NCI-H2227 (cell line): ENCODE data around the gene KLHL40.

ENCODE experiments used
- DNase-seq: peaks from one replicate; lab custom pipeline; 2025; ENCODE audit not compliant: unreplicated experiment; lab: John Stamatoyannopoulos, UW

KLHL40 gene

DNA sequence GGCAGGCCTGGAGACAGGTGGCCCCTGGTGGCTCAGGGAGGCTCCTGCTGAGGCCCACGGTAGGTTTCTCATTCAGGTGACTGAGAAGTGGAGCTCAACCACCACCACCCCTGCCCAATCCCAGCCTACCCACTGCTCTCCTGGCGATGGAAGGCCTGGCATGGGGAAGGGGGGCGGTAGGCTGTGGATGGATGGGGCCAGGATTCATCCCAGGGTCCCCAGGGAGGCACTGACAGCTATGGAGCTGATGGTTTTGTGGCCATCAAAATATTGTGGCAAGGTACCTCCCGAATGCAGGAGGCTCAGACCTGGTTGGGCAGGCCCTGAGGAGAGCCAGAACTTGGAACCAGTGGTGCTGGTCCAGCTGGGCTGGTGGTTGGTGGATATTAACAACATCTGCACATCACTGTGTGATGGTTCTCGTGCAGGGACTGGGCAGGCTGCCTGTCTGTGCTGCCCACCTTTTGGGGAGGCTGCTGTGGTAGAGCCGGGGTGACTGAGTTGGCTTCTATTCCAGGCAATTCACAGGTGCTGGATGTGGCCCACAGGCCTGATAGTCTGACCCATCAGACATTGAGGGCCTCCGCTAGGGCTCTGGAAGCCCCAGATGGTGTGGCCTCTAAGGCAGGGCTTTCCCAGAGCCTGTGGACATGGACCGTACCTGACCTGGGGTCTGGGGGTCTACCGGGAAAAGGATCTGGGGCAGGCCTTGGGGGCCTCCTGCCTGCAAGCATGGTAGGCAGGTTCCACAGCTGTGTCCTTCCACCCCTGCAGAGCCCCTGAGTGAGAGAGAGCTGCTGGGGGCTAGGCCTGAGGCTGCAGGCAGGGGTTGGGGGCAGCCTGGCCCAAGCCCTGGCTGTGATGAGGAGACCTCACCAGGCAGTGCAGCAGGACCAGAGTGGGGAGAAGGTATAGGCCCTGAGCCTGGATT is 28.4 kb upstream of the KLHL40 start:
- no peak for DNase-seq

DNA sequence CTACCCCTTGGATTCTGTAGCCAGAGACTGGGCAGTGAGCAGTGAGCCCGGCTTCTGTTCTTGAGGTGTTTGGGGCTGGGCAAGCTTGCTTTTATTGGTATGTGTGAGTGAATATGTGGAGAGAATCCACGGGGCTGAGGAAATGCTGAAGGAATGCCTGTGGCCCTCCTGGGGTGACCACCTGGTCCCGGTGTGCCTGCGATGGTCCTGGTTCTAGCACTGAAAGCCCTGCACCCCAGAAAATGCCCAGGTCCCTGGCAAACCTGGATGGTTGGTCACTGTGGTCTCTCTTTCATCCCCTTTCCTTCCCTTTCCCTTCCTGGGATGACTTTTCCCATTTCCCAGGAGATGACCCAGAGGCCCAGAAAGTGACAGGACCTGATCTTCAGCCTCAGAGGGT is 27.7 kb upstream of the KLHL40 start:
- no peak for DNase-seq

DNA sequence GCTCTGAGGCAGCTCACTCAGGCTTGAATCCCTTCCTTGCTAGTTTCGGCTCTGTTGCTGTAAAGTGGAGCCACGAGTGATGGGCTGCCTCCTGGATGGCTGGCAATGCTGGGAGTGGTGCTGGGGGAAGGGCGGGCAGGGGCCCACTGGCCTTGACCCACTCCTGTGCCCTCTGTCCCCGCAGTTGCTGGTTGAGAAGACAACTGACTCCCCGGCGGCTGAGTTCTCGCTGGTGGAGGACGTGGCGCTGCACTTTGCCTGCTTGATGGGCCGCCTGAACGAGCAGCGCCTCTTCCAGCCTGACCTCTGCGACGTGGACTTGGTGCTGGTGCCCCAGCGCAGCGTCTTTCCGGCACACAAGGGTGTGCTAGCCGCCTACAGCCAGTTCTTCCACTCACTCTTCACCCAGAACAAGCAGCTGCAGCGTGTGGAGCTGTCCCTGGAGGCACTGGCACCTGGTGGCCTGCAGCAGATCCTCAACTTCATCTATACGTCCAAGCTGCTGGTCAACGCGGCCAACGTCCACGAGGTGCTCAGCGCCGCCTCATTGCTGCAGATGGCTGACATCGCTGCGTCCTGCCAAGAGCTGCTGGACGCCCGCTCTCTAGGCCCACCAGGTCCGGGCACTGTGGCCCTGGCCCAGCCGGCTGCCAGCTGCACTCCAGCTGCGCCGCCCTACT is 27.1 kb upstream of the KLHL40 start:
- no peak for DNase-seq

DNA sequence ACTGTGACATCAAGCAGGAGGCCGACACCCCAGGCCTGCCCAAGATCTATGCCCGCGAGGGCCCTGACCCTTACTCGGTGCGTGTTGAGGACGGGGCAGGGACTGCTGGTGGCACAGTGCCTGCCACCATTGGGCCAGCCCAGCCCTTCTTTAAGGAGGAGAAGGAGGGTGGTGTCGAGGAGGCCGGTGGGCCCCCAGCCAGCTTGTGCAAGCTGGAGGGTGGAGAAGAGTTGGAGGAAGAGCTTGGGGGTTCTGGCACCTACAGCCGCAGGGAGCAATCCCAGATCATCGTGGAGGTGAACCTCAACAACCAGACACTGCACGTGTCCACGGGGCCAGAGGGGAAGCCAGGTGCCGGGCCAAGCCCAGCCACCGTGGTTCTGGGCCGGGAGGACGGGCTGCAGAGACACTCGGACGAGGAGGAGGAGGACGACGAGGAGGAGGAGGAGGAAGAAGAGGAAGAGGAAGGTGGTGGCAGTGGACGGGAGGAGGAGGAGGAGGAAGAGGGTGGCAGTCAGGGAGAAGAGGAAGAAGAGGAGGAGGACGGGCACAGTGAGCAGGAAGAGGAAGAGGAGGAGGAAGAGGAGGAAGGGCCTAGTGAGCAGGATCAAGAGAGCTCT is 26.5 kb upstream of the KLHL40 start:
- no peak for DNase-seq

DNA sequence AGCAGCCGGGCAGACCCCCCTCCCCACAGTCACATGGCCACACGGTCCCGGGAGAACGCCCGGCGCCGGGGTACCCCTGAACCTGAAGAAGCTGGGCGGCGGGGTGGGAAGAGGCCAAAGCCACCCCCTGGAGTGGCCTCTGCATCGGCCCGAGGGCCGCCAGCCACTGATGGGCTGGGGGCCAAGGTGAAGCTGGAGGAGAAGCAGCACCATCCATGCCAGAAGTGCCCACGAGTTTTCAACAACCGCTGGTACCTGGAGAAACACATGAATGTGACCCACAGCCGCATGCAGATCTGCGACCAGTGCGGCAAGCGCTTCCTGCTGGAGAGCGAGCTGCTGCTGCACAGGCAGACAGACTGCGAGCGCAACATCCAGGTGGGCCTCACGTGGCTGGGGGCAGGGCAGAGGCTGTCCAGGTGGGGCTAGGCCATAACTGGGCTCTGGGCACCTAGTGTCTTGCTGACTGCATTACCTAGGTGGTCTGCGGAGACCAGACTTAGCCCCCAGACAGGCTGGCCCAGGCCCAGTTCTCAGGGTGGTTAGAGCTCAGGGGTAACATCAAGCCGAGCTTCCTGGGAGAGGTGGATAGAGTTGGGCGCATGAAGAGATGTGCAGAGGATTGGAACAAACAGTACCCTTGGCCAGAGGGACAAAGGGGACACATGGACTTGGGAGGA is 25.7 kb upstream of the KLHL40 start:
- DNase-seq, result no peak

DNA sequence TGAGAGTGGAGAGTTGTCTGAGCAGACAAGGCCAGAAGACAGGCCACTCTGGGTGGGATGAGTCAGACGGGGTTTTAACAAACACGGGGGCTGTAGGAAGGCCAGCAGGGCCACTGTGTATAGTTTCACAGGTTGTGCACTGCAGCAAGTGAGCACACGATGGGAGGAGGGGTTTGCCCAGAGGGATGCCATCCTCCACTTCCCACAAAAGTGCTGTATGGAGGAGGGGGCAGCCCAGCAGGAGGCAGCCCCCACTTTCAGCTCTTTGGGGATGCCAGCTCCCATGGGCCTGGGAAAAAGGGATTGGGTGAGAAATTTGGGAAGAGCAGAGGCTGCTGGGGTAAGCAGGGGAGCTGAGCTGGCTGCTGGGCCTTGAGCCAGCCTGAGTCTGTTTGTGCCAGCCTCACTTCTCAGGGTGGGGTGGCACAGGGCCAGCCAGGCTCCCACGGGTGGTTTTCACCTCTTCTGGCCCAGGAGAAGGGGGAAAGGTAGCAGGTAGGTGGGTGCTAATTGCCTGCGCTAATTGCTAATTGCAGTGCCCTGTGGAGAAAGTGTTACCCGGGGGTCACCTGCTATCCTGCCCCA is 25.1 kb upstream of the KLHL40 start:
- no peak for DNase-seq

DNA sequence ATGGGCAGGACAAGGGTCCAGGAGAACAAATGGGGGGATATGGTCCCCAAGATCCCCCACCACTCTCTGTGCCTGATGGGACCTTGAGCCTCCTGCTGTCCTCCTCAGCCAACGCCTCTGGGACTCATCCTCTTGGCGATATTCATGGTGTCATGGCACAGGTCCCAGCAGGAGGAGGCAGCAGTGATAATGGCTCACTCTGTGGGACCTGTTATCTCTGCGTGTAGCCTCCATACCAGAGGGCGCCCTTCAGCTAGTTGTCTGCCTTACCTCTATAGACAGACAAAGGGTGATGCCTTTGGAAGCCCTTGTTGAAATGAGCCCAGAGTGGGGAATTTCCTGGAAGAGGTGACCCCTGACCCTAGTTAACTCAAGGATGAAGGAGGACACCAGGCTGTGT is 24.4 kb upstream of the KLHL40 start:
- DNase-seq, result no peak

DNA sequence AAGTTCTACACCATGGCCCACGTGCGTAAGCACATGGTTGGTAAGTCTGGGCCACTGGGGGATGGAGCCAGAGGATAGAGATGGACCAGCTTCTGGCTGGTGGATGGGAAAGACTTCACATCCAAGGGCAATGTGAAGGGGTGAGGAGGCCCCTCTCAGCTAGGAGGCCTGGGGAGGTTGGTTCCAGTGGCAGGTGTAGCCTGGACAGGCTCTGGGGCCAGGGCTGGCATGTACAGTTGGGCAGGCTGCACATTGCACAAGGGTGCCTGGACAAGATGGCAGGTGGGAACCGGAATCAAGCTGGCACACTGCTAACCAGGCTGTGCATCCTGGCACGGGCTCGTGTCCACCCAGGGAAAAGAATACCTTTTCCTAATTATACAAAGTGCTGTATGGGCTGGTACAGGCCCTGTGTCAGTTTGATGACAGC is 23.7 kb upstream of the KLHL40 start:
- no peak for DNase-seq

DNA sequence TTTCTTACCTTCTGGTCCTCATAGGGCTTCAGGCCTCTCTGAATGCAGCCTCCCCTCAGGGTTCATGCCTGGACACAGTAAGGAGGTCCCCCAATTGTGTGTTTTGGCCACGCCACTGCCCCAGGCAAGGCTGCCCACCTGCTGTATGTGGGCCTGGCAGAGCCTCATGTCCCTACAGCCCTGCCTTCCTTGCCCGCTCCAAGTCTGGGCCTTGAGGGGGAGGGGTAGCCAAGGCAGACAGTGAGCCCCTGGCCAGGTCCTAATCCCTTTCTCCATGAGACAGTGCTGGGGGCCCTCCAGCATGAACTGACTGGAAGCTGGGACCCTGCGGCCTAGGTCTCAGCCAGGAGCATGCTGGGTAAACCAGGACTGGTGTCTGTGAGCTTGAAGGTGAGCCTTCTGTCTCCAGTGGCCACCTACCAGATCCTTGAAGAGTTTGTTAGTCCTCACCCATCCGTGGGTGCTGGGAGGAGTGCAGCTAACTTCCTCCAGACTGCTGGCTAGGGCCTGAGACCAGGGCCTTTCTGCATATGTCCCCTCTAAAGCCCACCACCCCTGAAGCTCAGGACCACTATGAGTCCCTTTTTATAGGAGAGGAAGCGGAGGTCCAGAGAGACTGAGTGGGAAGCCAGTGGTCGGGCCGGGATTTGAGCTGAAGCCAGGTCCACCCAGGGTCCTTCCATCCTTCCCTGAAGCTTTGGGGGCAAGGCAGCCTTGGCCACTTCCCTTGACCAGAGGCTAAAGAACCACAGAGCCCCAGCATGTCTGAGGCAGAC is 23.1 kb upstream of the KLHL40 start:
- DNase-seq, result no peak

DNA sequence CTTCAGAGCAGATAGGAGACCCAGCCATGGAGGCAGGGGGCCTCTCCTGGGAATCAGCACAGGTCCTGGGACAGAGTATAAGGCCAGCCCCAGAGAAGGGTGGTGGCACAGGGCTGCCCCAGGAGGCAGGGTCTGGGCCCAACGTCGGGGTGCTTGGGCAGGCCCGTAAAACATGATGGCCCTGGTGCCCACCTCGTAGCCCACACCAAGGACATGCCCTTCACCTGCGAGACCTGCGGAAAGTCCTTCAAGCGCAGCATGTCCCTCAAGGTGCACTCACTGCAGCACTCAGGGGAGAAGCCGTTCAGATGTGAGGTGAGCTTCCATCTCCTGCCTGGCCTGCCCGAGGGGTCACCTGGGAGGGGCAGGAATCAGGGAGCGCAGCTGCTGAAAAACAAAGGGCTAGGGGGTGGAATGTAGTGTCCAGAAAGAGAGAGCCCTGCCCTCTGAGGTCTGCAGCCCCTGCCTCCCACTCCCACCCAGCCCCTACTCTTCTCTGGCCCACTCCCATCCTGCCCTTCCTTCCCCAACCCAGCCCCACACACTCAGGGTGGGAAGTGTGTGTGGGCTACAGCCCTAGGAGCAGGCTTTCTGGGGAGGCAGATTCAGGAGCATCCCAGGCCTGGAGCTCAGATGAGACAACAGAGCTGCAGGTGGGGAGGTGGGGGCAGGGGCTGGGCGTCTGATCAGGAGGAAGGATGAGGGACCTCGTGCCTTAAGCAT is 22.4 kb upstream of the KLHL40 start:
- no peak for DNase-seq

DNA sequence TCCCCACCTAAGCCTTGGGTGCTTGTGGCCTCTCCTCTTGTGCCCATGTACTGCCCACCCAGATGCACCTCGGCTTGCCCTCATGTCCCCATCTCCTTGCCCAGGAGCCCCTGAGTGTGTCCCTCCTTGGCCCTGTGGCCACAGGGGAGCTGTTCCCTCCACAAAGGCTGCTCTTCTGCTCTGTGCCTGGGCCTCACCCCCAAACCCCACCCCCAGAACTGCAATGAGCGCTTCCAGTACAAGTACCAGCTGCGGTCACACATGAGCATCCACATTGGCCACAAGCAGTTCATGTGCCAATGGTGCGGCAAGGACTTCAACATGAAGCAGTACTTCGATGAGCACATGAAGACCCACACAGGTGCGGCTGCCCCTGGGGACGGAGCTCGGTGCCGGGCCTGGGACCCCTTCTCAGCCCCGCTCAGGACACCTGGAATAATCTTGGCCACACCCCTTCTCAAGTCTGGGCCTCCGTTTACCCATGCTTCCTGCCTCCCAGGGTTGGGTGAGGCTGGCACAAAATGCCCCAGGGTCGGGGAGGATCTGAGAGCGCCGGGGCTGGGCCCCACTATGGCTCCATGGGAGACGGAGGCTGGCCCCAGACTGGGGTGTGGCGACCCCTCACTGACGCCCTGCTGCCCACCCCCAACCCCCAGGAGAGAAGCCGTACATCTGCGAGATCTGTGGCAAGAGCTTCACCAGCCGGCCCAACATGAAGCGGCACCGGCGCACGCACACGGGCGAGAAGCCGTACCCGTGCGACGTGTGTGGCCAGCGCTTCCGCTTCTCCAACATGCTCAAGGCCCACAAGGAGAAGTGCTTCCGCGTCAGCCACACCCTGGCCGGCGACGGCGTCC is 21.5 kb upstream of the KLHL40 start:
- DNase-seq, result no peak

DNA sequence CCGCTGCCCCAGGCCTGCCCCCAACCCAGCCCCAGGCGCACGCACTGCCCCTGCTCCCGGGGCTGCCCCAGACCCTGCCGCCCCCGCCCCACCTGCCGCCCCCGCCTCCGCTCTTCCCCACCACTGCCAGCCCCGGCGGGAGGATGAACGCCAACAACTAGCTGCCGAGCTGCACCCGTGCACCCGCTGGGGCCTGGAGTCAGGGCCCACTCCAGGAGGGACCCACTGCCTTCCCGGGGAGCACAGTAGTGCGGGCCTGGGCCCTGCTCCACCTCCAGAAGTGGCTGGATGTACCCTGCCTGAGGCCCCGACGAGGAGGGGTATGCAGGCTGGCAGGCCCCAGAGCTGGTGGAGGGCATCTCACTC is 20.9 kb upstream of the KLHL40 start:
- no peak for DNase-seq

DNA sequence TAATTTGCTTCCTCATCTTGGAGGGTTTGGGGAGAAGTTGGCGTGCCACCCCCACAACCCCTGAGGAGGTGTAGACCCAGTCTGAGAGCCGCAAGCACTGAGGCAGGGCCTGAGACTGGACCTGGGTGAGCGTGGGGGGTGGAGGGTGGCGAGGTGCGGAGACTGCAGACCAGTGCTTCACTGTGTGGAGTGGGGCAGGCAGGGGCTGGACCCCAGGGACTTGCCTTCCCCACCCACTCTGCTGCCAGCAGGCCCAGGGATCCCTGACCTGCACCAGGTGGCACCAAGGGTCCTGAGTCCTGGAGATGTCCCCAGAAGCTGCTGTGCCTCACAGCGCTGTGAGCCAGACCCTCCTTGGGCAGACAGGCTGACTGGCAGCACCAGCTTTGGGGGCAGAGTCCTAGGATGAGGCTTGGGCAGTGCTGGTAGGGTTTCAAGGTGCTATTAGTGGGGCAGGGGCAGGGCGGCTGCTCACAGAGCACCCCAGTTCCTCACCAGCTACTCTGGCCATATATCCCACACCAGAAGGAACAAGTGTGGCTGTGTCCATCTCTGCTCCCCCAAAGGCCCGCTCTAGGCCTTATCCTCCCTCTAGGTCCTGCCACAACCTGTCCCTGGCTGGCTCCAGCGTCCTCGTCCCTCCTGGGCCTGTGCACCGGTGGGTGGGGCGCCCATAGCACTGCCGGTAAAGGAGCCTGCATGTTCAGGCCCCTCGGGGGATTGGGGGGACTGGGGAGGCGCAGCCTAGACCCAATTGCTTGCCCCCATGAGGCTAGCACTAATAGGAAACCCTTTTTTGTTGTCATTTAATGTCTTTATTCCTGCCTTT is 20.1 kb upstream of the KLHL40 start:
- no peak for DNase-seq

DNA sequence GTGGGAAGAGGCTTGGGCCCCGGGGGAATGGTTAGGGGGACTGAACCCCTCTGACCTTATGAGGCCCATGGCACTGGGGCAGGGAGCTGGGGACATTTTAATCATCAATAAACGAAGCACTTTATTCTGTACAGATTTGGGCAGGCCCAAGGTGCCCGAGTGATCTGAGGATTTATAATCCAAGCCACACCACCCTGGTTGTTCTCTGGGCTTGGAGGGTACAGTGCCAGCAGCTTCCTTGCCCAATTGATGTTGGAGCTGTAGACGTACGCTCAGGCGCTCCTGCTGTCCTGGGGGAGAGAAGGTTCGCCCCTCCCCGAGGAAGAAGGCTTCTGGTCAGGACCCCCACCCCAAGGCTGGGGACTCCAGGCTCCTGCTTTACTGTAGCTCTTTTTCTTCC is 19.3 kb upstream of the KLHL40 start:
- no peak for DNase-seq

DNA sequence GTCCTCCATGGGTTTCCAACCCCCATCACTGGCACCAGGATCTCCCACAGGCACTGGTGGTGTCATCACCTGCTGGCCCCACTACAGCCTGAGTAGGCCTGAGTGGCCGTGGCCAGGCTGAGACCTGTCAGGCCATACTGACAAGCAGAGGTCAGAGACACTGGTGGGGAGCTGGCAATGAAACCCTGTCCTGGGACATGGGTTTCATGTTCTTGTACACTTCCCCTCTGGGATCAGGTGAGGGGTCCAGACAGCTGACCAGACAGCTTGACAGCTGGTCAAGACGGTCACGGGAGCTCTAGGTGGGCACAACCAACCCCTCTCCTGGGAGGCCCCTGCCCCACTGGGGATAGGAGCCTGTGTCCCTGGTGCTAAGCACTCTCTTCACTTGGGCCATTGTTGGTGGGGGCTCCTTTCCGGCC is 18.7 kb upstream of the KLHL40 start:
- DNase-seq, result no peak

DNA sequence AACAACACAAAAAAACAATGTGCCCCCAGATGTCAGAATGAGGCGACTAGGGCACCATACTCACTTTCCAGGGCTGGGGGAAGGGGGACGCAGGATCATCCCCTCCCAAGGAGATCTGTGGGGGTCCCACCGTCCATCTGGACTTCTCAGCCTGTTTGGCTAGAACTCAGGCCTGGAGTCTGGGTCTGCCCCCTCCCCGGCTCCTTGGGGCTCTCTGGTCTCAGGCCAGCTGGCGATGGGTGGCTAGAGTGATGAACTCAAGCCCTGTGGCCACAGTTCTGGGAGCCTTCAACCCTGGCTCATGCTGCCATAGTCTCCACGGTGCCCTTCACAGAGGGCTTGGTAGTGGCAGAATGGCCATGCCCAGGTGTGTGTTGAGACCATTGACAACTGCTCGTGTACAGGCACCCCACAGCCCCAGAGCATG is 18.2 kb upstream of the KLHL40 start:
- DNase-seq, result no peak

DNA sequence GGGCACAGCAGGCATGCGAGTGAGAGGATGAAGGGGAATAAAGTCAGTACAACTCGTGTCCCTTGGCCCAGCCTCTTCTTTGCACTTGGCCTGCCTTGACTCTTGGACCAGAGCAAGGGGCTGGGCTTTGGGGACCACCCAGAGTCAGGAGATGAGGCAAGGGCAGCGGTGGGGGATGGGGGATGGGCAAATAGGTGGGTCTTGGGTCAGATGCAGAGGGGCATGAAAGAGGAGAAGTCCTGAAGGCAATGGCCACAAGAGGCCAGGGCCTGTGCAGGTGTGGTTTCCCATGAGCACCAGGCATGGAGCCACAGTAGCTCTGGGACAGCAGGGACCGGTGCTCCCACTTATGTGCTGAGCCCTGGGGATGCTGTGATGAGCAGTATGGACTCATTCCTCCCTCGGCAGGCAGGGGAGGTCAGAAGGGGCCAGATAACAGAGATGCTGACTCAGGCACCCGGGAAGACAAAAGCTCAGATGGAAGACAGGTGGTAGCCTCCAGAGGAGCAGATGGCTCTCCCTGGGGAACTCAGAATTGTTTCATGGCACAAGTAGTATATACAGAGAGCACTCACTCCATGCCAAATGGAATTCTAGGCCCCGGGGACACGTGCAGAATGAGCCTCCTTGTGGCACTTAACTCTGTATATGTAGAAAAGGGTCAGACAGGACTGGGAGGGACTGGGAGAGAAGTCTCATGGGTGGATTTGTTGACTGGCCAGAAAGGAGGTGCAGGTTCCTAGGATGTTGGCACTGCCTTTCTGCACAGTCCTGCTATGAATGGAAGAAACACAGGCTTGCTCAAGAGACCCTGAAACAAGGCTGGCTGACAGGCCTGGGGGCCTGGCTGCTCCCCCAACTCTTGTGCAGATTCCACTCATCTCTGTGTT is 17.6 kb upstream of the KLHL40 start:
- DNase-seq, result no peak
